VCaP (cell line): ENCODE measurements around the gene SCGB2A2.

ENCODE experiments used
- H3K27ac ChIP-seq: fragments of 450-650 bp; 2 replicates; pipeline ENCODE4 v1.5.1; 2017
- TF ChIP-seq, protein P1 (sequence below): fragments of 450-650 bp; conservative IDR thresholded peaks from 2 replicates; pipeline ENCODE4 v1.5.1; 2017; ENCODE audit warnings: mild to moderate bottlenecking, moderate library complexity

The SCGB2A2 gene

DNA sequence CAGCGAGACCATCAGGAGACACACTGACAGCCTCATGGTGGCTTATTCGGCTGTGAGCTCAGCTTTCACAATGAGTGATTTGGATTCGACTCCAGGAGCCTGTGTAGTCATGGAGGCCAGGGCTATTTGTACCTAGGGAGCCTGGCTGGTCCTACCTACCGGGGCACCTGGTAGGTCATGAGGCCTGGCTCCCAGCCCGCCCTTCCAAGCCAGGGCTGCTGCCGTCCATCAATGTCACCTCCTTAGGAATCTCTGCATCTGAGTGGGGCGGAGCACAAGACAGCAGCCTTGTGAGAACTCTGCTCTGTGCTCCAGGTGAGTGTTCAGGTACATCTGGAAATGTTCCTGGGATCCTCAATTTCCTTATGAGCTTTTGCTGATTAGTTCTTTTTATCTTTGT is 29.0 kb downstream of the SCGB2A2 start, which contains the start of gene SCGB1D4:
SCGB1D4 (minus strand) TSS at position 101 of the 400 bp plus-strand sequence; CDS start at position 36, 65 bp downstream.
- no peak within 1 kb of the TSS for H3K27ac ChIP-seq
- TF ChIP-seq, protein P1, sequence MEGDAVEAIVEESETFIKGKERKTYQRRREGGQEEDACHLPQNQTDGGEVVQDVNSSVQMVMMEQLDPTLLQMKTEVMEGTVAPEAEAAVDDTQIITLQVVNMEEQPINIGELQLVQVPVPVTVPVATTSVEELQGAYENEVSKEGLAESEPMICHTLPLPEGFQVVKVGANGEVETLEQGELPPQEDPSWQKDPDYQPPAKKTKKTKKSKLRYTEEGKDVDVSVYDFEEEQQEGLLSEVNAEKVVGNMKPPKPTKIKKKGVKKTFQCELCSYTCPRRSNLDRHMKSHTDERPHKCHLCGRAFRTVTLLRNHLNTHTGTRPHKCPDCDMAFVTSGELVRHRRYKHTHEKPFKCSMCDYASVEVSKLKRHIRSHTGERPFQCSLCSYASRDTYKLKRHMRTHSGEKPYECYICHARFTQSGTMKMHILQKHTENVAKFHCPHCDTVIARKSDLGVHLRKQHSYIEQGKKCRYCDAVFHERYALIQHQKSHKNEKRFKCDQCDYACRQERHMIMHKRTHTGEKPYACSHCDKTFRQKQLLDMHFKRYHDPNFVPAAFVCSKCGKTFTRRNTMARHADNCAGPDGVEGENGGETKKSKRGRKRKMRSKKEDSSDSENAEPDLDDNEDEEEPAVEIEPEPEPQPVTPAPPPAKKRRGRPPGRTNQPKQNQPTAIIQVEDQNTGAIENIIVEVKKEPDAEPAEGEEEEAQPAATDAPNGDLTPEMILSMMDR = no peak

DNA sequence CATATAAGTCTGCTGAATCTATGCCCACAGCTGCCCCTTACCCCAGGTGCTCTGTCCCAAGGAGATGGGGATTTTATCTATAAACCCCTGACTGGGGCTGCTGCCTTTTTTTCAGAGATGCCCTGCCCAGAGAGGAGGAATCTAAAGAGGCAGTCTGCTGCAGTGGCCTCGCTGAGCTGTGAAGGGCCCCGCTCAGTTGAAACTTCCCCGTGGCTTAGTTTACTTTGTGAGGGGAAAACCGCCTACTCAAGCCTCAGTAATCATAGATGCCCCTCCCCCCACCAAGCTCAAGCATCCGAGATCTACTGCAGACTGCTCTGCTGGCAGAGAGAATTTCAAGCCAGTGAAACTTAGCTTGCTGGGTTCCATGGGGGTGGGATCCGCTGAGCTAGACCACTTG is 36.3 kb downstream of the SCGB2A2 start:
- TF ChIP-seq, protein P1 = no peak
- no peak overlapping the region for H3K27ac ChIP-seq

DNA sequence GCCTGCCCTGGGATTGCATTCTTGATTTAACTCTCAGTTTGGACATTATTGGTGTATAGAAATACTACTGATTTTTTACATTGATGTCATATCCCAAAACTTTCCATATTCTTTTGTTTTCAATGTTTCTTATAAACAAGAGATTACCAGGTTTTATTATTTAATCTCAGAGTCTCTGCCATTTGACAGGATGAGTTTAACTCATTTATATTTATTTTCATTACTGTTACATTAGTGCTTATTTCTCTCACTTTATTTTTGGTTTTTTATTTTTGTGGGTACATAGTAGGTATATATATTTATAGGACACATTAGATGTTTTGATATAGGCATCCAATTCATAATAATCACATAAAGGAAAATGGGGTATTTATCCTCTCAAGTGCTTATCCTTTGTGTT is 38.0 kb downstream of the SCGB2A2 start:
- TF ChIP-seq, protein P1 = no peak

DNA sequence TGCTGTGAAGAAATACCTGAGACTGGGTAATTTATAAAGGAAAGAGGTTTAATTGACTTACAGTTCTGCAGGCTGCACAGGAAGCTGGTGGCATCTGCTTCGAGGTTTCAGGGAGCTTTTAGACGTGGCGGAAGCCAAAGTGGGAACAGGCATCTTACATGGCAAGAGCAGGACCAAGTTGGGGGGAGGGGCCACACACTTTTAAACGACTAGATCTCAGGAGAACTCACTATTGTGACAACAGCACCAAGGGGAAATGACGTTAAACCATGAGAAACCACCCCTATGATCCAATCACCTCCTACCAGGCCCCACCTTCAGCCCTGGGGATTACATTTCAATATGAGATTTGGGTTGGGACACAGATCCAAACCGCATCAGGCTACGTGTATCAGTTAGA is 40.0 kb downstream of the SCGB2A2 start:
- H3K27ac ChIP-seq = no peak overlapping the region
- TF ChIP-seq, protein P1 = no peak

More for the DNA sequence above, 38.0 kb downstream of the SCGB2A2 start:
- no peak overlapping the region for H3K27ac ChIP-seq

DNA sequence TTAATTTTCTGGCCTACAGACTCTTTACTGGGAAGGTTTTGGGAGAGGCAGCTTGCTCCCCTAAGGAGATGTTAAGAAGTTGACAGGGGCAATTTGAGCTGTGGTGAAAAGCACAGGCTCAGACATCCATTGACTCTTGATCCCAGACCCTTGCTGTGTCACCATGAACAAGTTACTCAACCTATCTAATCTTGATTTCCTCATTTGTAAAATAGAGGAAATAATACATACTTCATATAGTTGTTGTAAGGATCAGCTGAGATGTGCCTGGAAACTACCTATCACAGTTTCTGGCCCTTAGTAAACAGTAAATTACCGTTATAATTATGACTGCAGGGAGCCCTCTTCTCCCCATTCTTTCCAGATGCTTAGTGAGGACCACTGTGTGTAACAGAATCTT is 45.5 kb downstream of the SCGB2A2 start:
- TF ChIP-seq, protein P1 = no peak
- no peak overlapping the region for H3K27ac ChIP-seq

DNA sequence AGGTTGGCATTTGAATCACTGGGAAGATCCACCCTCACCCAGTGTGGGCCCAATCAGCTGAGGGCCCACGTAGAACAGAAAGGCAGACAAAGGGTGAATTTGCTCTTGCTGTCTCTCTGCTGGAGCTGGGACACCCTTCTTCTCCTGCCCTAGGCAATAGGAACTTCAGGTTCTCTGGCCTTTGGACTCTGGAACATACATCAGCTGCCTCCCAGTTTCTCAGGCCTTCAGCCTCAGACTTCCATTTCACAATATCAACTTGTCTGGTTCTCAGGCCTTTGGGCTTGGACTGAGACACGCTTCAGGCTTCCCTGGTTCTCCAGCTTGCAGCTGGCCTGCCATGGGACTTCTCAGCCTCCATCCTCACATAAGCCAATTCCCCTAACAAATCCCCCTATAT is 52.6 kb downstream of the SCGB2A2 start:
- TF ChIP-seq, protein P1 = no peak
- H3K27ac ChIP-seq = no peak overlapping the region
